GM10248 (cell line): ENCODE data around the gene ATOH8.

Source experiments
- CTCF ChIA-PET: fragments of 300-600 bp; sonication (Branson Sonifier 250); formaldehyde crosslinking; extraction: SDS; loops from one replicate; lab custom pipeline; 2021; ENCODE audit warnings: antibody characterized with exemption; lab: Yijun Ruan, JAX
- POLR2A ChIA-PET: fragments of 350-650 bp; sonication (Branson Sonifier 250); formaldehyde crosslinking; extraction: SDS; loops from one replicate; lab custom pipeline; 2020; ENCODE audit warnings: antibody characterized with exemption; lab: Yijun Ruan, JAX
- DNase-seq: peaks from one replicate; pipeline ENCODE4 v3.0.0; 2012; ENCODE audit errors: extremely low spot score
- TF ChIP-seq, protein P1 (sequence below): IDR thresholded peaks from 2 replicates; pipeline ENCODE4 v1.5.1; 2012; ENCODE audit warnings: mild to moderate bottlenecking, low read depth; ENCODE audit errors: extremely low read depth, missing control alignments, control extremely low read depth

ATOH8 gene

DNA sequence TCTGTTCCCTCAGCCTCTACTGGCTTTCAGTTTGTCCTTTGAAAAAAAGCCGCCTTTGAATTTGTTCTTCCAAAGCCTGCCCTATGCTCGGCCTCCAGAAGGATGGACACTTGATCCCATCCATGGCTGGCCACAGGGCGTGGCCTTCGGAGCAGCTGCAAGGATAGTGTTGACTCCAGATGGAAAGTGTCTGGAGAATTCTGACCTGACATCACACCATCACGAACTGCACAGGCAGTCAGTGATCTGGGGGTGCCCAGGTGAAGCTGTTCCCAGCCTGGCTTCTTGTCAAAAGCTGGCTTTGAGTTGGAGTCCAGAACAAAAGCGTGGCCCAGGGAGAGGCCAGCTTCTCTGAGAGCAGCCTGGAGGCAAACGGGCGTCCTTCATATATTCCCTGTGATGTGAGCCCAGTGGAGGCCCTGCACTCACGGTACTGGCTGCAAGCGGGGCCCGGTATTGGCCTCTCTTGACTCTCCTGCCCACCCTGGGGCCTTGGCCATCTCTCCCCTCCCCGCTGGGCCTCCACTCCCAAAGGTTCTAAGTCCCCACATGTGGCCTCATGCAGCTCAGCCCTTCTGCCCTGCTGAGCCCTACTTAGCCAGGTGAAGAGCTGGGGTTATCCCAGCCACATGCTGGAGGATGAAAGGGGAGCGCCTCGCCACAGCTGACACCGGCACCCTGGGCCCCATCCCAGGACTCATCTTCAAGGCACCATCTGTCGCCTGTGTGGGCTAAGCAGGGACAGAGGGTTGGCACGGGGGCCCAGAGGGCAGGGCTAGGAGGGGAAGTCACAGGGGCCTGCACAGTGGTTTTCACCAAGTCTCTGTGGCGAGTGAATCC, 20.4 kb upstream of the ATOH8 start:
- no peak for DNase-seq
- ChIA-PET POLR2A (interaction anchor here (0.8 kb wide), 1 partner anchor 43 kb away, joined by 5 read pairs; no protein-coding TSS in a partner anchor), CTCF (interaction anchor here (0.6 to 4.7 kb wide), 7 partner anchors 13 to 355 kb away, joined by 3 to 31 read pairs (median 3); no protein-coding TSS in a partner anchor)
- TF ChIP-seq, protein P1, sequence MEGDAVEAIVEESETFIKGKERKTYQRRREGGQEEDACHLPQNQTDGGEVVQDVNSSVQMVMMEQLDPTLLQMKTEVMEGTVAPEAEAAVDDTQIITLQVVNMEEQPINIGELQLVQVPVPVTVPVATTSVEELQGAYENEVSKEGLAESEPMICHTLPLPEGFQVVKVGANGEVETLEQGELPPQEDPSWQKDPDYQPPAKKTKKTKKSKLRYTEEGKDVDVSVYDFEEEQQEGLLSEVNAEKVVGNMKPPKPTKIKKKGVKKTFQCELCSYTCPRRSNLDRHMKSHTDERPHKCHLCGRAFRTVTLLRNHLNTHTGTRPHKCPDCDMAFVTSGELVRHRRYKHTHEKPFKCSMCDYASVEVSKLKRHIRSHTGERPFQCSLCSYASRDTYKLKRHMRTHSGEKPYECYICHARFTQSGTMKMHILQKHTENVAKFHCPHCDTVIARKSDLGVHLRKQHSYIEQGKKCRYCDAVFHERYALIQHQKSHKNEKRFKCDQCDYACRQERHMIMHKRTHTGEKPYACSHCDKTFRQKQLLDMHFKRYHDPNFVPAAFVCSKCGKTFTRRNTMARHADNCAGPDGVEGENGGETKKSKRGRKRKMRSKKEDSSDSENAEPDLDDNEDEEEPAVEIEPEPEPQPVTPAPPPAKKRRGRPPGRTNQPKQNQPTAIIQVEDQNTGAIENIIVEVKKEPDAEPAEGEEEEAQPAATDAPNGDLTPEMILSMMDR, result no peak

DNA sequence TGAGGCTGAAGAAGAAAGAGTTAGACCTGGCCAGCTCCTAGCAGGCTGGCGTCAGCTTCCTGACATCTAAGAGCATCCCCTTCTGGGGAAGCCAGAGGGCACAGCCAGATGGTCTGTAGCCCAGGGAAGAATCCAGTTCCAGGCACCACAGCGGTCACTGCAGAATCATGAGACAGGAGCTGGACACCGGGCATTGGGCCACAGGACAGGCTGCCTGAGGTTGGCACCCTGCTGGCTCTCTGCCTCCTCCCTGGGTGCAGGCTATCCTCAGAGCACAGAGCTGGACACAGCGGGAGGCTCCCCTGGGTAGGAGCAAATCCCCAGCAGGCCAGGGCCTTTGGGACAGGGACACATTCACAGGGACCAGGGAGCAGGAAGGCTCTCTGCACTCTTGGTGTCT, 19.8 kb upstream of the ATOH8 start:
- POLR2A ChIA-PET, result interaction anchor here (0.8 kb wide), 1 partner anchor 42 kb away, joined by 5 read pairs; no protein-coding TSS in a partner anchor
- no peak for DNase-seq
- TF ChIP-seq, protein P1, result no peak
- CTCF ChIA-PET, result interaction anchor here (1.0 to 4.7 kb wide), 6 partner anchors 14 to 79 kb away, joined by 3 to 31 read pairs (median 3); no protein-coding TSS in a partner anchor

DNA sequence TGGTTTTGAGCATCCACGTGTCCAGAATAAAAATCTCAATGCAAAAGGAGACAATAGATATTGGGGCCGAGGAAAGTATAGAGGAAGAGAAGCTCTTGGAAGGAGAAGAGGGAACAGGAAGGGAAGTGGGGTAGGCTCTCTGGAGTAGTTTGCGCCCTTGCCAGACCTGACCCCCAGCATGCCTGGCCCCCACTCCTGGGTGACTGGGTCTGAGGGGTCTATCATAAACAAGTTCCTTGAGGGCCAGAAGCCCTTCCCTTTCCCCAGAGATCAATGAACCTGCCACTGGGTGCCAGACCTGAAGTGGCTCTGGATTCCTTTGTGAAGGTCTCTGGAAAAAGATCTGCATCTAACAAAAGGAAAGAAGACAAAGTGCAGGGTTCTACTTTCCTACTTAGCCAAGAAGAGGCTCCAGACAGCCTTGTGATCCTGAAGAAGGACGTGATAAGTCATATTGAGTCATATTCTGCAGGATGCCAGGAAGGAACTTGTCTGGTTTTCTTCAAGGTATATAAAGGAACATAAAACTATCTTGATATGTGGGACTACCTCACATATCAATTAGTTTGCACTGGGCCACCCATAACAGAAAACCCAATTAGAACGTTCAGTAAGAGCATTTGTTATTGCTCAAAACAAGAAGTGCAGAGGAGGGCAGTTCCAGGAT, 18.7 kb upstream of the ATOH8 start:
- POLR2A ChIA-PET, result no interaction called here
- TF ChIP-seq, protein P1, result no peak
- no peak for DNase-seq
- CTCF ChIA-PET, result interaction anchor here (0.8 to 4.7 kb wide), 5 partner anchors 17 to 78 kb away, joined by 3 to 31 read pairs (median 4); no protein-coding TSS in a partner anchor

DNA sequence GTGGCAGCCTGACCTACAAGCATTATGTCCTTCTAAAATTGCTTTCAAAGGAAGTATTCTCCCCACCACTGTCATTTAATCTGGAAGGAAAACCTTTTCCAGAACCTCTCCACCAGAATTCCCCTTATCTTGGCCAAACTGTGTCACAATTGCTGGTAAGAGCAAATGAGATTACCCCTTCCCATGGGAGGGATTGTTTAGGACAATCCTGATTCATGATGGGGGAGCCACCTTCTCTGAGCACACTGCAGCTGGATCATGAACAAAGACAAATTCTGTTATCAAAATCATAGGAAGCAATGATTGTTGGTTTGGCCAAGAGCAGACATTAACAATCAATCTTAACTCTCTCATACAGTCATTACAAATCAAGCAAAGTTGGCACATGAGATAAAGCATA, 18.1 kb upstream of the ATOH8 start:
- TF ChIP-seq, protein P1, result no peak
- DNase-seq, result no peak
- ChIA-PET POLR2A (no interaction called here), CTCF (interaction anchor here (1.4 to 4.7 kb wide), 3 partner anchors 28 to 81 kb away, joined by 5 to 31 read pairs (median 6); no protein-coding TSS in a partner anchor)

DNA sequence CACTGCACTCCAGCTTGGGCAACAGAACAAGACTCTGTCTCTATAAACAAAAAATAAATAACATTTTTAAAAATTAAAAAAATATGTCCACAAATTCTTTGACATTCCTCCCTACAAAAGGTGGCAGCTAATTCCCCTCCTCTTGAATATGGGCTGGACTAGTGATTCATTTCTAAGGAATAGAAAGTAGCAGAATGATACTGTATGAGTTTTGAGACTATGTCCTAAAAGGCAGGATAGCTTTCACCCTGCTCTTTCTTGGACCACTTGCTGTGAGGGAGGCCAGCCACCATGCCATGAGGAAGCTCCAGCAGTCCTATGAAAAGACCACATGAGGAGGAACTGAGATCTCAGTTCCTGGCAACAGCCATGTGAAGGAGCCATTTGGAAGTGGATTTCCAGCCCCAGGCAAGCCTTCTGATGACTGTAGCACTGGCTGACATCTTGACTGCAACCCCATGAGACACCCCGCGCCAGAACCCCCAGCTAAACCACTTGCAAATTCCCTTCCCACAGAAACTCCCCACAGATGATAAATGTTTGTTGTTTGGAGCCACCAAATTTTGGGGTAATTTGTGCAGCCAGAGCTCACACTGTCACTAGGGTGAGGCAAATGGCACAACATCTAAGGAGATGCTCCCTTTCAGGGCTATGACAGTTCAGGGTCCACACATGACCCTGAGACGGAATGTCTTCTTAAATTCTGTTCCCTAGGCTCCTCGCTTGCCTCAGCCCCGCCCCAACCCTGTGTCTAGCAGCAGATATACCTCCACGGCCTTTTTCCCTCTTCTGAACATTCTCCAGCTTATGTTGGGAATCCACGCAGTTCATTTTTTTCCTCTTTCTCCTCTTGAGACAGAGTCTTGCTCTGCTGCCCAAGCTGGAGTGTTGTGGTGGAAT, 17.1 kb upstream of the ATOH8 start:
- POLR2A ChIA-PET, result no interaction called here

More for the DNA sequence above, 17.1 kb upstream of the ATOH8 start:
- CTCF ChIA-PET, result interaction anchor here (0.8 to 2.1 kb wide), 8 partner anchors 8 to 80 kb away, joined by 3 to 10 read pairs (median 5); no protein-coding TSS in a partner anchor
- TF ChIP-seq, protein P1, result no peak
- no peak for DNase-seq
